Body of pancreas (tissue), 4 donors: ENCODE measurements around the gene ERBB4.

Source experiments
- CTCF ChIP-seq, 7 experiments: fragments of 450-650 bp in 4 of 7; fragments of 200-600 bp in 3 of 7; sonication (generic) in 3 of 7; IDR thresholded peaks; one replicate each; pipeline ENCODE4 v1.5.1; 2016 to 2019; ENCODE audit warnings: antibody characterized with exemption in 7 of 7
- POLR2A ChIP-seq, 3 donors: fragments of 450-650 bp; IDR thresholded peaks; one replicate each; pipeline ENCODE4 v1.6.1; 2016; ENCODE audit warnings: antibody characterized with exemption in 3 of 3, mild to moderate bottlenecking in 2 of 3

GRCh38 chr2:211901226-211901846 is 637.3 kb downstream of the ERBB4 start:
- no peak for TF ChIP-seq CTCF (IDR thresholded peaks at IDR 0.05)
- TF ChIP-seq POLR2A (IDR thresholded peaks at IDR 0.05): no peak
